ENCODE data around the gene DIP2C. TPM values are rescaled to one million over a fixed set of nuclear protein-coding genes. Genes with fewer than 3 reads are reported as not detected.

DIP2C gene
- total RNA-seq, 1 donor from 2014 or later, result 30.8 TPM

- no peak for DNase-seq
- Histone ChIP-seq H3K9me3 (replicated peaks) (no peaks in the 10 kb centered on the region), H3K4me3 (no peak overlapping the region), H3K4me1 (peaks cover 7% of the 10 kb centered on the region), H3K27me3 (ENCODE audit: low read depth) (no peaks in the 10 kb centered on the region), H3K36me3 (peaks cover 68% of the 10 kb centered on the region), H3K27ac (replicated peaks) (no peak overlapping the region)
- intact Hi-C loops (cut with micrococcal nuclease), result no loop called here
- no peak for TF ChIP-seq CTCF (IDR thresholded peaks at IDR 0.05; ENCODE audit: borderline replicate concordance)
Observed at GRCh38 chr10:381805-382204, 307.7 kb downstream of the DIP2C start.

- no peak for TF ChIP-seq CTCF (IDR thresholded peaks at IDR 0.05; ENCODE audit: borderline replicate concordance)
- intact Hi-C loops (cut with micrococcal nuclease), result no loop called here
- H3K36me3 ChIP-seq, result peaks cover 63% of the 10 kb centered on the region
- H3K9me3 ChIP-seq (replicated peaks), result no peaks in the 10 kb centered on the region
- peaks cover 7% of the 10 kb centered on the region for H3K4me1 ChIP-seq
- H3K27me3 ChIP-seq (ENCODE audit: low read depth), result no peaks in the 10 kb centered on the region
- DNase-seq, result no peak
- no peak overlapping the region for H3K27ac ChIP-seq (replicated peaks)
- H3K4me3 ChIP-seq, result no peak overlapping the region
Observed at GRCh38 chr10:381346-381745, 308.1 kb downstream of the DIP2C start.

GRCh38 chr10:380313-380940 is 309.0 kb downstream of the DIP2C start:
- Histone ChIP-seq H3K27ac (replicated peaks) (no peak overlapping the region), H3K4me3 (no peak overlapping the region), H3K9me3 (replicated peaks) (no peaks in the 10 kb centered on the region), H3K4me1 (peaks cover 7% of the 10 kb centered on the region), H3K36me3 (peaks cover 62% of the 10 kb centered on the region), H3K27me3 (ENCODE audit: low read depth) (no peaks in the 10 kb centered on the region)
- no peak for TF ChIP-seq CTCF (IDR thresholded peaks at IDR 0.05; ENCODE audit: borderline replicate concordance)
- intact Hi-C loops (cut with micrococcal nuclease), result no loop called here
- DNase-seq, result no peak

GRCh38 chr10:378930-379704 is 310.4 kb downstream of the DIP2C start:
- H3K4me3 ChIP-seq, result no peak overlapping the region
- no peak for DNase-seq
- H3K4me1 ChIP-seq, result peaks cover 14% of the 10 kb centered on the region
- no peaks in the 10 kb centered on the region for H3K27me3 ChIP-seq (ENCODE audit: low read depth)
- peaks cover 61% of the 10 kb centered on the region for H3K36me3 ChIP-seq
- H3K9me3 ChIP-seq (replicated peaks), result no peaks in the 10 kb centered on the region
- no peak for TF ChIP-seq CTCF (IDR thresholded peaks at IDR 0.05; ENCODE audit: borderline replicate concordance)
- intact Hi-C loops (cut with micrococcal nuclease), result no loop called here
- H3K27ac ChIP-seq (replicated peaks), result no peak overlapping the region

GRCh38 chr10:378230-378929 is 311.1 kb downstream of the DIP2C start:
- Histone ChIP-seq H3K9me3 (replicated peaks) (no peaks in the 10 kb centered on the region), H3K4me3 (no peak overlapping the region), H3K27me3 (ENCODE audit: low read depth) (no peaks in the 10 kb centered on the region), H3K27ac (replicated peaks) (no peak overlapping the region), H3K36me3 (peaks cover 54% of the 10 kb centered on the region), H3K4me1 (peaks cover 21% of the 10 kb centered on the region)
- no peak for DNase-seq
- TF ChIP-seq CTCF (IDR thresholded peaks at IDR 0.05; ENCODE audit: borderline replicate concordance), result no peak
- intact Hi-C loops (cut with micrococcal nuclease), result no loop called here
